K562 (cell line): ENCODE measurements around the gene RPP14. TPM values are rescaled to one million over a fixed set of nuclear protein-coding genes. Genes with fewer than 3 reads are reported as not detected.

Source experiments
- ATAC-seq: fragments of 200-7000 bp; cut with Tn5 transposase; 3 replicates; pipeline ENCODE4 v1.9.1; 2020; ENCODE audit warnings: moderate library complexity
- BruUV-seq: library from RNA; stranded (reverse); fragments of 400-500 nt; replicated peaks from 2 replicates; lab custom pipeline; 2021; lab: Mats Ljungman, UMichigan
- CTCF ChIA-PET: fragments of 300-600 bp; formaldehyde crosslinking; extraction: SDS; loops from one replicate; lab custom pipeline; 2021; ENCODE audit warnings: low intra/inter-chr PET ratio; lab: Yijun Ruan, JAX
- POLR2A ChIA-PET: fragments of 300-600, 350-650 bp; sonication (Branson Sonifier 250); formaldehyde crosslinking; extraction: SDS; loops from one replicate; lab custom pipeline; 2021; ENCODE audit warnings: antibody characterized with exemption, inconsistent platforms; lab: Yijun Ruan, JAX
- DNase-seq, 4 experiments: peaks; one replicate each; pipeline versions ENCODE4 v3.0.0 to v3.0.0-alpha.2; 2011 to 2018; ENCODE audit warnings: low spot score in 3 of 4, mixed read lengths in 3 of 4; ENCODE audit errors: extremely low read depth in 1 of 4
- FAIRE-seq: peaks from 2 replicates; lab custom pipeline; 2011; peaks lifted over from hg19 to GRCh38; lab: Jason Lieb, UNC
- H2AFZ ChIP-seq: 2 replicates; pipeline ENCODE4 v1.6.0; 2011; ENCODE audit warnings: low read depth, low read length, control low read depth, inconsistent platforms
- H3K27ac ChIP-seq: fragments of 200-600 bp; 3 replicates; pipeline ENCODE4 v1.8.0; 2011; ENCODE audit warnings: low read depth, mild to moderate bottlenecking, control low read depth, inconsistent platforms, low read length, moderate library complexity, mixed read lengths; ENCODE audit errors: extremely low read depth
- H3K27me3 ChIP-seq, 2 experiments: fragments of 300-600 bp in 1 of 2; 2 replicates in 1 of 2; 3 replicates in 1 of 2; pipeline versions ENCODE4 v1.6.0 to v1.8.0; 2011; ENCODE audit warnings: inconsistent platforms in 2 of 2, low read length in 2 of 2, mild to moderate bottlenecking in 1 of 2, mixed read lengths in 1 of 2, moderate library complexity in 1 of 2; ENCODE audit not compliant: control insufficient read depth in 2 of 2, insufficient read depth in 2 of 2
- H3K36me3 ChIP-seq: fragments of 300-600 bp; 3 replicates; pipeline ENCODE4 v1.8.0; 2011; ENCODE audit warnings: mild to moderate bottlenecking, low read length, inconsistent platforms; ENCODE audit not compliant: control insufficient read depth, insufficient read depth
- H3K4me1 ChIP-seq, 2 experiments: fragments of 200-600 bp in 1 of 2; replicated peaks in 1 of 2; 2 replicates in 1 of 2; 3 replicates in 1 of 2; pipeline versions ENCODE4 v1.5.1 to v1.8.0; 2011; ENCODE audit warnings: inconsistent platforms in 2 of 2, low read length in 2 of 2, mild to moderate bottlenecking in 1 of 2, mixed read lengths in 1 of 2, moderate library complexity in 1 of 2; ENCODE audit not compliant: control insufficient read depth in 2 of 2, insufficient read depth in 2 of 2
- H3K4me2 ChIP-seq: 2 replicates; pipeline ENCODE4 v1.6.1; 2011; ENCODE audit warnings: low read length, control low read depth, inconsistent platforms, mixed read lengths; ENCODE audit not compliant: insufficient read depth
- H3K4me3 ChIP-seq: fragments of 200-600 bp; sonication (generic), shearing (Covaris generic); 2 replicates; pipeline ENCODE4 v1.5.1; 2016; ENCODE audit warnings: control low read depth, inconsistent platforms
- H3K79me2 ChIP-seq: fragments of 200-600 bp; 3 replicates; pipeline ENCODE4 v1.8.0; 2011; ENCODE audit warnings: low read length, inconsistent platforms; ENCODE audit not compliant: control insufficient read depth, insufficient read depth
- H3K9ac ChIP-seq, 2 experiments: 2 replicates each; pipeline versions ENCODE4 v1.6.0 to v1.6.1; 2011; ENCODE audit warnings: low read depth in 2 of 2, low read length in 2 of 2, control low read depth in 1 of 2, inconsistent platforms in 1 of 2, mild to moderate bottlenecking in 1 of 2, mixed read lengths in 1 of 2; ENCODE audit not compliant: insufficient read depth in 1 of 2
- H3K9me1 ChIP-seq: one replicate; pipeline ENCODE4 v1.6.0; 2011; ENCODE audit warnings: inconsistent platforms, mild to moderate bottlenecking, low read length, moderate library complexity; ENCODE audit not compliant: control insufficient read depth, insufficient read depth
- H3K9me3 ChIP-seq: replicated peaks from 2 replicates; pipeline ENCODE4 v1.5.1; 2011; ENCODE audit warnings: low read depth, low read length, inconsistent platforms; ENCODE audit not compliant: control insufficient read depth, insufficient read depth
- H4K20me1 ChIP-seq: replicated peaks from 2 replicates; pipeline ENCODE4 v1.6.1; 2011; ENCODE audit warnings: low read length, inconsistent platforms, mixed read lengths; ENCODE audit not compliant: control insufficient read depth, insufficient read depth
- CEBPB ChIP-seq: fragments of 450-650 bp; IDR thresholded peaks from 2 replicates; pipeline ENCODE4 v1.6.1; 2016; ENCODE audit warnings: missing genetic modification characterization, missing compliant biosample characterization
- MAFG ChIP-seq: fragments of 450-650 bp; conservative IDR thresholded peaks from 2 replicates; pipeline ENCODE4 v1.6.1; 2016; ENCODE audit warnings: missing genetic modification characterization, missing compliant biosample characterization
- MYBL2 ChIP-seq, 2 experiments: fragments of 450-650 bp in 1 of 2; sonication (generic) in 1 of 2; formaldehyde crosslinking in 1 of 2; IDR thresholded peaks; 2 replicates each; pipeline versions ENCODE4 v1.6.1 to v1.8.1; 2017 to 2022; ENCODE audit warnings: borderline replicate concordance in 1 of 2, inconsistent platforms in 1 of 2, low read depth in 1 of 2, mild to moderate bottlenecking in 1 of 2, missing genetic modification reagents in 1 of 2, moderate library complexity in 1 of 2
- PPARD ChIP-seq: fragments of 250-450 bp; sonication (Bioruptor Pico); IDR thresholded peaks from 2 replicates; pipeline ENCODE4 v1.8.0; 2022; ENCODE audit warnings: inconsistent platforms, mild to moderate bottlenecking, moderate library complexity
- ZNF551 ChIP-seq: fragments of 250-450 bp; sonication (Bioruptor Pico); IDR thresholded peaks from 2 replicates; pipeline ENCODE4 v1.5.0; 2021; ENCODE audit warnings: mild to moderate bottlenecking, moderate library complexity
- WGBS: fragments of 100-300 bp; shearing (Covaris generic); methylation state at CpG from one replicate; pipeline ENCODE4 v1.1.6; 2016; ENCODE audit warnings: low coverage, mixed read lengths; ENCODE audit not compliant: insufficient coverage; ENCODE audit errors: missing lambda C conversion rate; 5-methylcytosine and 5-hydroxymethylcytosine counted together
- in situ Hi-C: fragments of 300-500 bp; cut with MboI; formaldehyde crosslinking; loops from 4 replicates; pipeline ENCODE4 v1.15.0; 2018; ENCODE audit warnings: inconsistent platforms, mixed read lengths
- intact Hi-C: fragments of 100-400 bp; cut with micrococcal nuclease; formaldehyde crosslinking; loops from 2 replicates; pipeline ENCODE4 v1.14.2; 2022
- polyA plus RNA-seq, 8 experiments: library from polyadenylated mRNA; depleted of rRNA in 4 of 8; stranded (reverse) in 5 of 8; unstranded in 3 of 8; fragments of >200 nt; fragmentation: Nextera tagmentation in 2 of 8; fragmentation: Illumina TruSeq in 1 of 8; extraction: Ambion mirVana in 2 of 8; extraction: Trizol in 1 of 8; gene quantifications; 2 replicates each; pipeline versions ENCODE4 v1.2.1 to v1.2.3, GENCODE V29; 2011 to 2014; ENCODE audit warnings: inconsistent platforms in 1 of 8, missing spikeins in 1 of 8
- total RNA-seq, 7 experiments: library from RNA; depleted of rRNA in 6 of 7; stranded (reverse); fragments of >200 nt in 6 of 7; fragmentation: Illumina TruSeq in 2 of 7; extraction: Trizol in 2 of 7; gene quantifications; 2 replicates each; pipeline versions ENCODE4 v1.2.1 to v1.2.3, GENCODE V29; 2011 to 2021; ENCODE audit warnings: low replicate concordance in 1 of 7

Gene RPP14
- total and polyA plus RNA-seq, 9 of the 15 experiments (the other 6 are each of a cell fraction or from before 2014, with no cell fraction given): 13.5 to 20.8 (median 15.4) TPM

GRCh38 chr3:58322793-58323192 is 16.7 kb downstream of the RPP14 start:
- DNase-seq: no peak
- Histone ChIP-seq H3K9me3 (no peaks in the 10 kb centered on the region), H4K20me1 (no peaks in the 10 kb centered on the region), H3K27me3 (no peaks in the 10 kb centered on the region), H3K79me2 (no peaks in the 10 kb centered on the region), H3K4me1 (peaks cover 9 to 11% of the 10 kb centered on the region in 2 experiments; a peak in 3 of 5 replicates), H3K36me3 (peaks cover 21% of the 10 kb centered on the region; the same call in 2 of the 3 replicates), H3K9ac (no peak overlapping the region), H3K4me3 (no peak overlapping the region), H3K4me2 (no peak overlapping the region), H3K27ac (no peak overlapping the region), H2AFZ (no peak overlapping the region), H3K9me1 (no peaks in the 10 kb centered on the region)
- no TSS peak for BruUV-seq
- ATAC-seq: no peak
- intact Hi-C loops (loop anchor here (5.0 kb wide), 1 partner anchor 210 kb away; no protein-coding TSS in a partner anchor), in situ Hi-C loops (no loop called here)
- CTCF ChIA-PET: no interaction called here
- POLR2A ChIA-PET: interaction anchor here (1.2 to 1.7 kb wide), 2 partner anchors 10 to 15 kb away, joined by 5 to 6 read pairs; partner anchors contain the start of gene PXK
- 64% methylated on average over 1 of the region's 1 CpG for WGBS
- TF ChIP-seq MAFG (tag): no peak
- TF ChIP-seq PPARD (CRISPR knock-in tag): no peak
- no peak for TF ChIP-seq MYBL2 (IDR thresholded peaks at IDR 0.05; ENCODE audit: low read depth)
- no peak for TF ChIP-seq MYBL2 (CRISPR knock-in tag; IDR thresholded peaks at IDR 0.05; ENCODE audit: borderline replicate concordance)
- TF ChIP-seq CEBPB (tag): 0 out of 2 replicates have a peak, but pooled peaks have one; percentile 8
- no peak for TF ChIP-seq ZNF551 (CRISPR knock-in tag)
- no peak for FAIRE-seq
